ENCODE data around the gene DPM2. TPM values are rescaled to one million over a fixed set of nuclear protein-coding genes. Genes with fewer than 3 reads are reported as not detected.
A peak's percentile ranks its signal among the peaks of the same experiment; 100 is the strongest.

DPM2 gene
- total RNA-seq, 2 donors from 2014 or later: 22.8 to 23.6 TPM

DNA sequence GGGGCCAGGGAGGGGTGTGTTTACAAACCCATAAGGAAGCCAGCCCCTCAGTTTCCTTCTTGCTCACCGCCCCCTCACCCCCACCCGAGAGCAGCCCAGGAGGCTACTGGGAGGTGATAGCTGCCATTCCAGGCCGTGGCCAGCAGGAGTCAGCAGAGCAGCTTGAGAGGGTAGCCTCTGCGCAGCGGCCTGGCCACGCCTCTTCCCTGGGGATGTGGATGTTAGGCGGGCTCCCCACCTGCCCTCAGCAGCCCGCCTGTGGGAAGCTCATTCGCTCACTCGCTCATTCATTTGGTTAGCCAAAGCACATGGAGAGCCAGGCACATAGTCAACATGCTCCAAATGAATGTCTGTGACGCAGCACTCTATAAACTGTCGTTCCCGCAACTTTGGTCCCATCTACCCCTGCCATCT is 6.1 kb upstream of the DPM2 start:
- DNase-seq (ENCODE audit: low spot score): peak; percentile 96
- intact Hi-C loops (cut with DNase I): loop anchor here (2.0 to 10.0 kb wide), 5 partner anchors 39 to 174 kb away; partner anchors contain the start of gene EEIG1 (in 1 of the 2)

GRCh38 chr9:127943011-127943662 is 5.5 kb upstream of the DPM2 start:
- intact Hi-C loops (cut with DNase I): loop anchor here (2.0 to 10.0 kb wide), 5 partner anchors 39 to 174 kb away; partner anchors contain the start of gene EEIG1 (in 1 of the 2)
- no peak for DNase-seq (ENCODE audit: low spot score)

GRCh38 chr9:127942216-127943010 is 4.8 kb upstream of the DPM2 start:
- peak; percentile 94 for DNase-seq (ENCODE audit: low spot score)
- intact Hi-C loops (cut with DNase I): loop anchor here (2.0 to 10.0 kb wide), 5 partner anchors 40 to 175 kb away; partner anchors contain the start of gene EEIG1 (in 1 of the 2)

DNA sequence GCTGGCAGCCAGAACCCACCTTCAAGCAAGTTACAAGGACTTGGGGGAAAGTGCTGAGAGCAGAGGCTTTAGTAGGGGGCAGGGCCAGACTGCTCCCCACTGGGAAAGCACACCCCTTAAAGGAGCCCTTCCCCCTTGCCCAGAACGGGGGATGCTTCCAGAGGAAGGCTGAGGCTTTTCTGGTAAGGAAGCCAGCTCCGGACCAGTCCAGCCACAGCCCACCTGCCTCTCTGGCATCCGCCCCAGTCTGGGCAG is 4.2 kb upstream of the DPM2 start:
- intact Hi-C loops (cut with DNase I): loop anchor here (2.0 to 10.0 kb wide), 5 partner anchors 40 to 175 kb away; partner anchors contain the start of gene EEIG1 (in 1 of the 2)
- no peak for DNase-seq (ENCODE audit: low spot score)

DNA sequence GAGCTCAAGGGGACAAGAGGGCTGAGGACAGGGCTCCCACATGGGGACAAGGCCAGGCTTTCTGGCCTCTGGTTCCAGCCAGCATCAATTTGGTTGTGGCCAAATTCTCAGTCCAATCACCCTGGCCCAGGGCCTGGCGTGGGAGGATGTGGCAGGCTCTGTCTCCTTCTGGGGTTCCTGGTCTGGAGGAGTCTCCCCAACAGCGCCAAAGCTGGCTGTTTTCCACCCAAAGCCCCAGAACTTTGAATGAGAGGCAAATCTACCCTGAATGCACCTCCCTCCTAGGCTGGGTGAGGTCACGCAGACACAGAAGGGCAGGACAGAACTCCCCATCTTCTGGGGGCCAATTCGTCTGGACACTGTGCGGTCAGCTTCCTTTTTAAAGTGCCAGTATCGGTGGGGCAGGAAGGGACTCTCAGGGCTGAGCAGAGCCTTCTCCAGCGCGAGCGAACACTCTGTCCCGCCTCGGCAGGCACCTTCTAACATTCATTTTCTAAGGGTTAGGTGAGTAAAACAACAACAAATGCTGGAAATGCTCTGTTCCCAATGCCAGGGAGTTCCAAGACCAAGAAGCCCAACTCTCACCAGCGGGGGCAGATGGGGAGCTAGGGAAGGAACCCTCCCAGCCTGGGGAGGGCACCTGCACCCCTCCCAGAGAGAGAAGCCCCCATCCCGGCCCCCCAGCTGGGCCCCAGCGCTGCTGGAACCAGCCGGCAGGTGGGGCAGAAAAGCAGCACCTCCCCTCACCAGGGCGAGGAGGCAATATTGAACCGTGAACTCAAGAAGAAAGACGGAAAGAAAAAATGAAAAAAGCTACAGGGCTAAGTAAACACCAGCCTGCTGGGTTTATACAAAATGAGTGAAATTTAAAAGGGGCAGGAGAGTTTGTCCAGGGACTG is 3.7 kb upstream of the DPM2 start:
- intact Hi-C loops (cut with DNase I): loop anchor here (5.0 to 10.0 kb wide), 4 partner anchors 41 to 176 kb away; partner anchors contain the start of gene EEIG1 (in 1 of the 2)

DNA sequence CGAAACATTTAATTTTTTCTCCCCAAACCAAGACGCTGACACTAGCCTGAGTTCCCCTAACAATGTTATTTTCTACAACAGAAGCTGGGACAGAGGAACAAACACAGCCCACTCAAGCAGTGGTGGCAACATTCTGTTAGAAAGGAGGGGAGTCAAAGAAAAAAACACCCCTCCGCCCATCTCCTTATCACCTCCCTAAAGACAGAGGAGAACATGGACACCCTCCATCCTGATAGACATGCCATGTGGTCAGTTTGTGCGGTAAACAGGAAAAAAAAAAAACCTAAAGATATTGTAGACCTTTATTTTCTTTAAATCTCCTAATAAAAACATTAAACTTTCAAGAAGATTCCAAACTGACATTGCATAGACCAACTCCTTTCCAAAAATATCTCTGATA is 2.9 kb upstream of the DPM2 start:
- DNase-seq (ENCODE audit: low spot score): no peak
- intact Hi-C loops (cut with DNase I): loop anchor here (5.0 to 10.0 kb wide), 4 partner anchors 42 to 177 kb away; partner anchors contain the start of gene EEIG1 (in 1 of the 2)

More for the DNA sequence above, 3.7 kb upstream of the DPM2 start:
- DNase-seq (ENCODE audit: low spot score): no peak

GRCh38 chr9:127938298-127938690 is 640 bp upstream of the DPM2 start:
- no peak for DNase-seq (ENCODE audit: low spot score)
- intact Hi-C loops (cut with DNase I): no loop called here

DNA sequence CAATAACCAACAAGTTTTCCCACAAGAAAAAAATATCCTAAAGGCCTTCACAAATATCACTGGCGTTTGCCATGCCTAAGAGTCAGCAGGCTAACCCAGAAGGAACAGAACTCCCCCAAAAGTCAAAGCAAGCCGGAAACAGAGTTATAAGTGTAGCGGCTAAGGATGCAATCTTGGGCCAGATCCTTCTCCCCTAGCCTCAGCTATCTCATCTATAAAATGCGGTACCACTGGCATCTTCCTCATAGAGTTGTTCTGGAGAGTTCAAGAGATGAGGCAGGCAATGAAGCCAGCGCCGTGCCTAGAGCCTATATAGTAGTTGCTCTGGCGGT is 632 bp downstream of the DPM2 start:
- no peak for DNase-seq (ENCODE audit: low spot score)
- intact Hi-C loops (cut with DNase I): no loop called here

DNA sequence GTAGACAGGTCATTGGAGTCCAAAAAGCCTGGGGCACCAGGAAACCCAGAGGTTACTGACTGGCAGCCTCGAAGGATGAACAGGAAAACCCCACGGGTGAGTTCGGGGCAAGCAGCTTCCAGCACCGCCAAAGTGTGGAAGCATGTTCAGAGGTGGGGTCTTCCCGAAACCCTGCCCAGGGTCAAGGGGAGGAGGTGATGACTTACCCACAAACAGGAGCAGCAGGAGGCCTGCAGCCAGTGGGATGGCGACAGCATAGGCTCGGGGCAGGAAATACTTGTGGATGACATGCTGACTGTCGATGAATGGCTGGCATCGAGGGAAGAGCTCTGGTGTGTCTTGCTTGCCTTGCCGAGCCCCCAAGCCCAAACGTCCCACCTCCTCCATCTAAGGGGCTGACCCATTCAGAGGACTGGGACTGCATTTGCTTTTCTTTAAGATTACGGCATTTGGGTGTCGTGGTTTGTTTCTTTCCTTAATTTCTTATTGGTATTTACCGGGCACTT is 1.3 kb downstream of the DPM2 start:
- DNase-seq (ENCODE audit: low spot score): no peak
- intact Hi-C loops (cut with DNase I): no loop called here

DNA sequence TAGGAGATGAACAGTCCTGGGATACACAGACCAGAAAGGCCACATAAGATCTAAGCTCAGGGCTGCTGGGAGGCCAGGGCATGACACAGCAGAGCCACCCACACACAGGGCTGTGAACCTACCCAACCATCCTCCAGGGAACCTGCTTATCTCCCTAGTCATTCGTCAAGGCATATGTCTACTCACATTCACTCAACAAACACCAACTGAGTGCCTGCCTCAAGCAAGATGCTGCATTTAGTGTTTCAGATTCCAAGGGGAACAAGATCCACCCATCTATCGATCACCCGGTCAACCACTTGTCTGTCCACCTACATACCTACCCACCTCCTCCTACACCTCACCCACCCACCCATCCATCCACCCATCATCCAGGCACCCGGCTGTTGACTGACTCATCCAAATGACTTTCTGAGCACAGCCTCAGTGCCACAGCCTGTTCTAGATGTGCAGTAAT is 1.9 kb downstream of the DPM2 start:
- no peak for DNase-seq (ENCODE audit: low spot score)
- intact Hi-C loops (cut with DNase I): no loop called here

DNA sequence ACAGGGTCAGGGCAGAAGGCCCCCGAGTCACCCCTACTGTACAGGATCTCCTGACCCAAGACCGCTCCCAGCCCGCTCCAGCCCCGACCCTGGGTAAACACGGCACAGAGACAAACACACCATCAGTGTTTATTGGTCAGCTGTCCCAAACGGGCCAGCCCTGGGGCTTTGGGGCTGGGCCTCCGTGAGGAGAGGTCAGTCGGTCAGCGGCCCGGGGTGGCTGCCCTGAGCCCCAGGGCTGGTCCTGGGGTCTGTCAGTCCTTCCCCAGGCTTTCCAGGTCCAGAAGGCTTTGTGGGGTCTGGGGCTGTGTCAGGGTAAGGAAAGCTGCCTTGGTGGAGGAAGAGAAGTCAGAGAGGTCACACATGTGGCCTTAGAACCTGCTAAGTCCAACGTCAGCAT is 2.7 kb downstream of the DPM2 start:
- intact Hi-C loops (cut with DNase I): no loop called here
- no peak for DNase-seq (ENCODE audit: low spot score)

GRCh38 chr9:127934248-127934647 is 3.4 kb downstream of the DPM2 start:
- no peak for DNase-seq (ENCODE audit: low spot score)
- intact Hi-C loops (cut with DNase I): no loop called here

DNA sequence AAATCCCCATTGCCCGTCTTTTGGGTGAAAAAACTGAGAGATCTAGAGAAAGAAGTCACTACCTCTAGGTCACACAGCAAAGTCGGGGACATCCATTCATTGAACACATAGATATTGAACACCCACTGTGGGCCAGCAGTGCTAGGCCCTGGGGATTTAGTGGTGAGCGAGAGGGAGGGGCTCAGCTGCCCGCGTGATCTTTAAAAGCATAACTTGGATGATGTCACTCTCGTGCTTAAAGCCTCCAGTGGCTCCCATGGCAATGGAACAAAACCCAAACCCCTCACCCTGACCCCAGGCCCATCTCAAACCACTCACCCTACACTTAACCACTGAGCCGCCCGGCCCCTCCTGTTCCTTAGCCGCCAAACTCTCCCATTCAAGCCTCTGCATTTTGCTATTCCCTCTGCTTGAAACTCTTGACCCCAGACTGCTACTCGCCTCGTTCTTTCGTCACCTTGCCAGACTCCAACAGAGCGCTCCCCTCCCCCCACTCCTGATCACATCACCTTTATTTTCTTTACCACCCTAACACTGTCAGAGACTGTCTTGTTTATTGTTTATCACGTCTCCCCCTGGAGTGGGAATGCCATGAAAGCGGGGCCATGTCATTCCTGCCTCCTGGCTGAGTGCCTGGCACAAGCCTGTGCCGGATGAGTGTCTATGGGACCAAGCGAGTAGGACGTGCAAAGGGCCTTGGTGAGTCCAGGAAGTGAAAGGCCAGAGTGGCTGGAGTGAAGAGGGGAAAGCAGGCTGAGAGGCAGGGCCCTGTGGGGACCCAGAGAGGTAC is 6.4 kb downstream of the DPM2 start:
- no peak for DNase-seq (ENCODE audit: low spot score)
- intact Hi-C loops (cut with DNase I): no loop called here

- intact Hi-C loops (cut with DNase I): no loop called here
- DNase-seq (ENCODE audit: low spot score): peak; percentile 92
Observed at GRCh38 chr9:127930231-127931091, 7.2 kb downstream of the DPM2 start, which contains the start of gene PIP5KL1. PIP5KL1 (minus strand) TSS chr9:127930777; CDS start chr9:127930752, 25 bp downstream.

GRCh38 chr9:127929625-127929979 is 8.1 kb downstream of the DPM2 start:
- intact Hi-C loops (cut with DNase I): loop anchor here (5.0 to 10.0 kb wide), 3 partner anchors 195 to 1158 kb away; partner anchors contain the start of gene TOR2A (in 1 of the 2)
- no peak for DNase-seq (ENCODE audit: low spot score)

GRCh38 chr9:127928676-127929624 is 8.7 kb downstream of the DPM2 start:
- intact Hi-C loops (cut with DNase I): loop anchor here (5.0 to 10.0 kb wide), 3 partner anchors 194 to 1158 kb away; partner anchors contain the start of gene TOR2A (in 1 of the 2)

More at GRCh38 chr9:127928676-127929624, 8.7 kb downstream of the DPM2 start:
- DNase-seq (ENCODE audit: low spot score): no peak
